Ovary (tissue), 9 donors: ENCODE results near the gene ARHGEF17. TPM values are rescaled to one million over a fixed set of nuclear protein-coding genes. Genes with fewer than 3 reads are reported as not detected.

Experiments
- DNase-seq, 5 donors: peaks; one replicate each; pipeline ENCODE4 v3.0.0-alpha.2; 2019 to 2020
- H3K27ac ChIP-seq, 2 donors: fragments of 200-600 bp; one replicate each; pipeline versions ENCODE4 v1.5.1 to v1.8.0; 2019 to 2022
- H3K27me3 ChIP-seq: fragments of 200-600 bp; one replicate; pipeline ENCODE4 v1.8.0; 2022
- H3K36me3 ChIP-seq: fragments of 200-600 bp; sonication (generic); one replicate; pipeline ENCODE4 v1.5.1; 2019
- H3K4me1 ChIP-seq: one replicate; pipeline ENCODE4 v1.8.1; 2013; ENCODE audit warnings: mild to moderate bottlenecking, moderate library complexity; ENCODE audit not compliant: insufficient read depth
- H3K4me3 ChIP-seq: fragments of 200-600 bp; sonication (generic); one replicate; pipeline ENCODE4 v1.5.1; 2017
- H3K9me3 ChIP-seq, 2 donors: fragments of 200-600 bp in 1 of 2; sonication (generic) in 1 of 2; one replicate each; pipeline versions ENCODE4 v1.5.1 to v1.8.1; 2013 to 2019; ENCODE audit warnings: mild to moderate bottlenecking in 1 of 2, moderate library complexity in 1 of 2
- EP300 ChIP-seq: sonication (generic); formaldehyde crosslinking; IDR thresholded peaks from one replicate; pipeline ENCODE4 v1.6.1; 2017; ENCODE audit warnings: antibody characterized with exemption
- POLR2A ChIP-seq: fragments of 450-650 bp; IDR thresholded peaks from one replicate; pipeline ENCODE4 v1.6.1; 2017; ENCODE audit warnings: antibody characterized with exemption, mild to moderate bottlenecking, moderate library complexity
- WGBS, 3 donors: extraction: QIAGEN DNeasy Blood & Tissue Kit in 1 of 3; methylation state at CpG; one replicate each; pipeline versions ENCODE4 v1.1.5 to v1.1.7; 2013 to 2017; 5-methylcytosine and 5-hydroxymethylcytosine counted together
- intact Hi-C, 4 donors: fragments of 100-400 bp; cut with DNase I; formaldehyde crosslinking; loops; one replicate each; pipeline versions ENCODE4 v1.11.0 to v1.15.1; 2022 to 2023
- polyA plus RNA-seq, 2 donors: library from polyadenylated mRNA; stranded (reverse); fragments of 200-250 nt in 1 of 2; fragments of 350-450 nt in 1 of 2; fragmentation: Illumina TruSeq in 1 of 2; extraction: RNeasy Lipid Tissue Mini Kit (QIAGEN cat#74804) in 1 of 2; gene quantifications; one replicate each; pipeline ENCODE4 v1.2.3, GENCODE V29; 2013 to 2014
- total RNA-seq, 7 donors: library from RNA; depleted of rRNA in 2 of 7; stranded (reverse); fragments of >200 nt in 2 of 7; fragmentation: NEBNext Ultra II Directional in 3 of 7; extraction: Animal tissue kit (Norgen Biotek cat#: 25700) in 3 of 7; gene quantifications; one replicate each; pipeline versions ENCODE4 v1.1.0 to v1.2.4, GENCODE V29; 2016 to 2023
- TF ChIP-seq, protein P1 (sequence below), 3 donors: fragments of 450-650 bp in 2 of 3; fragments of 200-600 bp in 1 of 3; IDR thresholded peaks; one replicate each; pipeline versions ENCODE4 v1.5.1 to v1.8.0; 2016 to 2022; ENCODE audit warnings: antibody characterized with exemption in 3 of 3, mild to moderate bottlenecking in 1 of 3
- donor health status: DM: no; HTN: no; CAD: no; lungs with moderate emphysema.
- donor health status: DM: no; HTN: no; CAD: no.
- donor health status: Bipolar disorder and iron deficiency.
- donor health status: DM: yes; HTN: yes; CAD: no.
- donor health status: DM: no; HTN: no; CAD: no.
- donor health status: DM: yes; HTN: yes; CAD: no.

Gene ARHGEF17
- total and polyA plus RNA-seq, 9 donors = 21.0 to 83.8 (median 46.0) TPM

DNA sequence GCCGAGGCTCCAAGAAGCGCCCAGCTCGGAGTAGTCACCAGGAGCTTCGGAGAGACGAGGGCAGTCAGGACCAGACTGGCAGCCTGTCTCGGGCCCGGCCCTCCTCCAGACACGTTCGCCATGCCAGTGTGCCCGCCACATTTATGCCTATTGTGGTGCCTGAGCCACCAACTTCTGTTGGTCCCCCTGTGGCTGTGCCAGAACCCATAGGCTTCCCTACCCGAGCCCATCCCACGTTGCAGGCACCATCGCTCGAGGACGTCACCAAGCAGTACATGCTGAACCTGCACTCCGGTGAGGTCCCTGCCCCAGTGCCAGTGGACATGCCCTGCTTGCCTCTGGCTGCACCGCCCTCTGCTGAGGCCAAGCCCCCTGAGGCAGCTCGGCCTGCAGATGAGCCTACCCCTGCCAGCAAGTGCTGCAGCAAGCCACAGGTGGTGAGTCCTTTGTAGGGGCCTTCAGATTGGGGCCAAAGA, 3.4 kb downstream of the ARHGEF17 start:
- H3K27ac ChIP-seq = no peak overlapping the region
- H3K4me1 ChIP-seq = peaks cover 57% of the 10 kb centered on the region
- TF ChIP-seq EP300 = no peak
- TF ChIP-seq, protein P1, sequence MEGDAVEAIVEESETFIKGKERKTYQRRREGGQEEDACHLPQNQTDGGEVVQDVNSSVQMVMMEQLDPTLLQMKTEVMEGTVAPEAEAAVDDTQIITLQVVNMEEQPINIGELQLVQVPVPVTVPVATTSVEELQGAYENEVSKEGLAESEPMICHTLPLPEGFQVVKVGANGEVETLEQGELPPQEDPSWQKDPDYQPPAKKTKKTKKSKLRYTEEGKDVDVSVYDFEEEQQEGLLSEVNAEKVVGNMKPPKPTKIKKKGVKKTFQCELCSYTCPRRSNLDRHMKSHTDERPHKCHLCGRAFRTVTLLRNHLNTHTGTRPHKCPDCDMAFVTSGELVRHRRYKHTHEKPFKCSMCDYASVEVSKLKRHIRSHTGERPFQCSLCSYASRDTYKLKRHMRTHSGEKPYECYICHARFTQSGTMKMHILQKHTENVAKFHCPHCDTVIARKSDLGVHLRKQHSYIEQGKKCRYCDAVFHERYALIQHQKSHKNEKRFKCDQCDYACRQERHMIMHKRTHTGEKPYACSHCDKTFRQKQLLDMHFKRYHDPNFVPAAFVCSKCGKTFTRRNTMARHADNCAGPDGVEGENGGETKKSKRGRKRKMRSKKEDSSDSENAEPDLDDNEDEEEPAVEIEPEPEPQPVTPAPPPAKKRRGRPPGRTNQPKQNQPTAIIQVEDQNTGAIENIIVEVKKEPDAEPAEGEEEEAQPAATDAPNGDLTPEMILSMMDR (IDR thresholded peaks at IDR 0.05) = no peak
- no peak for TF ChIP-seq POLR2A
- WGBS, 3 donors = 67 to 73% (median 67%) methylated on average over 17 to 18 of the region's 18 CpGs
- no peaks in the 10 kb centered on the region for H3K36me3 ChIP-seq
- peak in 1 of 5 donors; percentile 30 for DNase-seq
- no peaks in the 10 kb centered on the region for H3K27me3 ChIP-seq
- H3K4me3 ChIP-seq = peak overlapping the region; percentile 11
- intact Hi-C loops = no loop called here
- H3K9me3 ChIP-seq = no peaks in the 10 kb centered on the region

DNA sequence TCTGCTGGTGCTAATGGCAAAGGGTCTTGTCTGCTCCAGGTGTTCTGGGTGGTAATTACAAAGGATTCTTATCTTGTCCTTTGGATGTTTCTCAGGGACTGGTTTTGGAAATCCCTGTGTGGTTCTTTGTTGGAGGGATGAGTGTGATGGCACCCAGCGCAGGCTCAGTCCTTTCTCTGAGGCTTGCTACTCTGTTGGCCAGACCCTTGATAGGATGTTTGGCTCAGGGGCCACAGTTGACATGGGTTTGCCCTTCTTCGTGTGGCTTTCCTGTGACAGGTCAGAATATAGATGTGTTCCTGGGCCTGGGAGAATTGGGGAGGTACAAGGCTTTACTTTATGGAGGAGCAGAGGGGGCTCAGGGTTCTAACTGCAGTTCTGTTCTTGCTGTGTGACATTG, 4.0 kb downstream of the ARHGEF17 start:
- Histone ChIP-seq H3K4me3 (peak overlapping the region; percentile 11), H3K9me3 (no peaks in the 10 kb centered on the region), H3K4me1 (peaks cover 60% of the 10 kb centered on the region), H3K27me3 (no peaks in the 10 kb centered on the region), H3K27ac (peak overlapping the region in 1 of 2 donors; percentile 31), H3K36me3 (no peaks in the 10 kb centered on the region)
- DNase-seq = no peak
- 39 to 71% (median 48%) methylated on average over 2 of the region's 2 CpGs for WGBS, 3 donors
- intact Hi-C loops = no loop called here
- TF ChIP-seq EP300 (no peak), POLR2A (no peak)
- TF ChIP-seq, protein P1 (IDR thresholded peaks at IDR 0.05) = no peak

DNA sequence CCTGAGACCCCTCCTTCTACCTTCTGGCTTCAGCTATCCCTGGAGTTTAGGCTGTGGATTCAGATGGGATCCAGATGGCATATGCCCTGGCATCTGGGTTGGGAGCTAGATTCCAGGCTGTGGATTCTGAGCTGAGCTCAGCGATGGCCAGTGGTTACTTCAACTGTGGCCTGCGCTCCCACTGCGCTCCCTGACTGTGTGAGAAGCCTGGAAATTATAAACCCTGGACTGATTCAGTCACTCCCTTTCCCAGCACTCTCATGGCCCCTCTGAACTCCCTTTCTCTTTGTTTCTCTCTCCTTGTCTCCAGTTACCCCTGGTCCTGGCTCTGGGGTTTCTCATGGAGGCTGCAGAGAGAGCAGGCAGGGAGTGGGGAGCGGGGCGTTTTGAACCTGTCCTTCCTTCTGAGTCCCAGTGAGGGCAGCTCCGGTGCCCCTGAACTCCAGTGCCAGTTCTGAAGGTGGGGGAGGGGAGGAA, 4.8 kb downstream of the ARHGEF17 start:
- Histone ChIP-seq H3K27ac (peak overlapping the region; percentile 52 to 59), H3K27me3 (no peaks in the 10 kb centered on the region), H3K4me1 (peaks cover 63% of the 10 kb centered on the region), H3K9me3 (no peaks in the 10 kb centered on the region), H3K36me3 (no peaks in the 10 kb centered on the region), H3K4me3 (peak overlapping the region; percentile 11)
- WGBS, 3 donors = 34 to 45% (median 39%) methylated on average over 6 of the region's 6 CpGs
- TF ChIP-seq POLR2A = no peak
- TF ChIP-seq, protein P1 (IDR thresholded peaks at IDR 0.05) = no peak
- TF ChIP-seq EP300 = no peak
- intact Hi-C loops = no loop called here
- peak in 1 of 5 donors; percentile 26 for DNase-seq

DNA sequence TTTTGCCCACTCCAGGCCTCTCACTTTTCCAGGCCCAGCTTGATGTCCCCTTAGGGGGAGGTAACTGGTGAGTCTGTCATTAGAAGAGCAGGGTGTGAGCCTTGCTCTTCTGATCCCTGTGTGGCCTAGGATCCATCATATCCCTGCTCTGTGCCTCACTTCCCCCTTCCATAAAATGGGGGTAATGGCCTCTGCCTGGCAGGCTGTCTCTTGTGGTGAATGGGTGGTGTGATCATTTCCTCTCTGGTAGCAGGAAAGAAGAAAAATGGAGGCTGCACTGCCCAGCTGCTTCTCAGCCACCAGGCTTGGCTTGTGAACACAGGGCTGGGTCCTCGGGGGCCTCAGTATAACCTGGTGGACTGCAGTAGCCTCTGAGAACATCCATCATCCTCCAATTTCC, 5.6 kb downstream of the ARHGEF17 start:
- Histone ChIP-seq H3K27me3 (no peaks in the 10 kb centered on the region), H3K9me3 (no peaks in the 10 kb centered on the region), H3K27ac (peak overlapping the region; percentile 52 to 59), H3K4me3 (peak overlapping the region; percentile 8), H3K36me3 (no peaks in the 10 kb centered on the region), H3K4me1 (peaks cover 63% of the 10 kb centered on the region)
- no peak for TF ChIP-seq EP300
- TF ChIP-seq POLR2A = no peak
- TF ChIP-seq, protein P1 (IDR thresholded peaks at IDR 0.05) = no peak
- no peak for DNase-seq
- WGBS, 3 donors = 33 to 58% (median 50%) methylated on average over 1 of the region's 1 CpG
- intact Hi-C loops = no loop called here
